ENCODE results near the gene NDUFB7. TPM values are rescaled to one million over a fixed set of nuclear protein-coding genes. Genes with fewer than 3 reads are reported as not detected.

Gene NDUFB7
- total RNA-seq, 2 experiments from 2014 or later: 141 to 282 TPM

GRCh38 chr19:14567079-14567478 is 4.8 kb downstream of the NDUFB7 start:
- peaks cover 54% of the 10 kb centered on the region for H3K36me3 ChIP-seq (ENCODE audit: insufficient read depth, low read length)
- H3K4me3 ChIP-seq (ENCODE audit: low read depth, low read length, poor library complexity, severe bottlenecking): no peak overlapping the region
- H3K9me2 ChIP-seq (ENCODE audit: insufficient read depth, low read length): no peaks in the 10 kb centered on the region
- intact Hi-C loops (cut with micrococcal nuclease; ENCODE audit: unreplicated experiment): no loop called here
- peaks cover 15% of the 10 kb centered on the region for H3K4me1 ChIP-seq (ENCODE audit: insufficient read depth, low read length, poor library complexity, severe bottlenecking)
- no peak overlapping the region for H2AFZ ChIP-seq (ENCODE audit: low read length)
- H3K4me2 ChIP-seq (ENCODE audit: low read length): no peak overlapping the region
- ChIA-PET POLR2A (no interaction called here), CTCF (ENCODE audit: unreplicated experiment) (no interaction called here)
- H3K79me2 ChIP-seq (ENCODE audit: insufficient read depth, low read depth, low read length): peaks cover 16% of the 10 kb centered on the region
- no peak overlapping the region for H3K27ac ChIP-seq (ENCODE audit: low read depth, low read length, poor library complexity, severe bottlenecking)
- no peak for DNase-seq (ENCODE audit: low spot score)
- no peaks in the 10 kb centered on the region for H3K9me3 ChIP-seq (ENCODE audit: low read length)
- TF ChIP-seq EZH2phosphoT487 (IDR thresholded peaks at IDR 0.05; ENCODE audit: borderline replicate concordance, low read depth, low read length) (no peak), CTCF (conservative IDR thresholded peaks at IDR 0.05; ENCODE audit: low read length) (no peak)
- peaks cover 4% of the 10 kb centered on the region; the same call in 1 of the 2 replicates for H4K20me1 ChIP-seq (ENCODE audit: insufficient read depth, low read length)
- no TSS peak for BruUV-seq (replicated peaks)

GRCh38 chr19:14566712-14567077 is 5.2 kb downstream of the NDUFB7 start:
- Histone ChIP-seq H3K4me2 (ENCODE audit: low read length) (no peak overlapping the region), H3K9me3 (ENCODE audit: low read length) (no peaks in the 10 kb centered on the region), H3K27ac (ENCODE audit: low read depth, low read length, poor library complexity, severe bottlenecking) (no peak overlapping the region), H4K20me1 (ENCODE audit: insufficient read depth, low read length) (peaks cover 4% of the 10 kb centered on the region; the same call in 1 of the 2 replicates), H3K4me3 (ENCODE audit: low read depth, low read length, poor library complexity, severe bottlenecking) (no peak overlapping the region), H3K36me3 (ENCODE audit: insufficient read depth, low read length) (peaks cover 55% of the 10 kb centered on the region), H2AFZ (ENCODE audit: low read length) (no peak overlapping the region), H3K4me1 (ENCODE audit: insufficient read depth, low read length, poor library complexity, severe bottlenecking) (peaks cover 14% of the 10 kb centered on the region), H3K79me2 (ENCODE audit: insufficient read depth, low read depth, low read length) (peaks cover 16% of the 10 kb centered on the region), H3K9me2 (ENCODE audit: insufficient read depth, low read length) (no peaks in the 10 kb centered on the region)
- ChIA-PET CTCF (ENCODE audit: unreplicated experiment) (no interaction called here), POLR2A (no interaction called here)
- DNase-seq (ENCODE audit: low spot score): no peak
- BruUV-seq (replicated peaks): no TSS peak
- TF ChIP-seq CTCF (conservative IDR thresholded peaks at IDR 0.05; ENCODE audit: low read length): no peak
- TF ChIP-seq EZH2phosphoT487 (IDR thresholded peaks at IDR 0.05; ENCODE audit: borderline replicate concordance, low read depth, low read length): no peak
- intact Hi-C loops (cut with micrococcal nuclease; ENCODE audit: unreplicated experiment): no loop called here

GRCh38 chr19:14565765-14566711 is 5.8 kb downstream of the NDUFB7 start:
- no peak overlapping the region for H2AFZ ChIP-seq (ENCODE audit: low read length)
- H3K4me2 ChIP-seq (ENCODE audit: low read length): no peak overlapping the region
- no peak overlapping the region for H3K27ac ChIP-seq (ENCODE audit: low read depth, low read length, poor library complexity, severe bottlenecking)
- H3K4me1 ChIP-seq (ENCODE audit: insufficient read depth, low read length, poor library complexity, severe bottlenecking): peaks cover 11% of the 10 kb centered on the region
- H3K4me3 ChIP-seq (ENCODE audit: low read depth, low read length, poor library complexity, severe bottlenecking): no peak overlapping the region
- H3K9me3 ChIP-seq (ENCODE audit: low read length): no peaks in the 10 kb centered on the region
- no TSS peak for BruUV-seq (replicated peaks)
- CTCF ChIA-PET (ENCODE audit: unreplicated experiment): no interaction called here
- intact Hi-C loops (cut with micrococcal nuclease; ENCODE audit: unreplicated experiment): no loop called here
- no peaks in the 10 kb centered on the region for H3K9me2 ChIP-seq (ENCODE audit: insufficient read depth, low read length)
- peaks cover 58% of the 10 kb centered on the region for H3K36me3 ChIP-seq (ENCODE audit: insufficient read depth, low read length)
- H4K20me1 ChIP-seq (ENCODE audit: insufficient read depth, low read length): peaks cover 4% of the 10 kb centered on the region; the same call in 1 of the 2 replicates
- POLR2A ChIA-PET: no interaction called here
- no peak for TF ChIP-seq CTCF (conservative IDR thresholded peaks at IDR 0.05; ENCODE audit: low read length)
- TF ChIP-seq EZH2phosphoT487 (IDR thresholded peaks at IDR 0.05; ENCODE audit: borderline replicate concordance, low read depth, low read length): no peak
- DNase-seq (ENCODE audit: low spot score): no peak
- peaks cover 14% of the 10 kb centered on the region for H3K79me2 ChIP-seq (ENCODE audit: insufficient read depth, low read depth, low read length)
